Neuronal stem cell (in vitro differentiated cells): ENCODE results near the gene MTREX.

Source experiments
- DNase-seq: peaks from one replicate; pipeline ENCODE4 v3.0.0-alpha.2; 2013; ENCODE audit warnings: low spot score
- H2AFZ ChIP-seq: one replicate; pipeline ENCODE4 v1.6.1; 2013; ENCODE audit warnings: mild to moderate bottlenecking, low read length, inconsistent platforms
- H2AK5ac ChIP-seq: 2 replicates; pipeline ENCODE4 v1.6.1; 2013; ENCODE audit warnings: low read depth, mild to moderate bottlenecking, inconsistent platforms, low read length, moderate library complexity, mixed read lengths
- H2BK120ac ChIP-seq: 2 replicates; pipeline ENCODE4 v1.6.1; 2013; ENCODE audit warnings: low read depth, mild to moderate bottlenecking, inconsistent platforms, low read length, moderate library complexity, mixed read lengths
- H2BK12ac ChIP-seq: one replicate; pipeline ENCODE4 v1.6.1; 2013; ENCODE audit warnings: low read length, inconsistent platforms
- H2BK15ac ChIP-seq: 2 replicates; pipeline ENCODE4 v1.6.1; 2013; ENCODE audit warnings: mild to moderate bottlenecking, low read length, inconsistent platforms, mixed read lengths
- H2BK5ac ChIP-seq: one replicate; pipeline ENCODE4 v1.6.1; 2013; ENCODE audit warnings: inconsistent platforms, mild to moderate bottlenecking, low read length, moderate library complexity
- H3K14ac ChIP-seq: one replicate; pipeline ENCODE4 v1.6.1; 2013; ENCODE audit warnings: low read length, inconsistent platforms
- H3K18ac ChIP-seq: 2 replicates; pipeline ENCODE4 v1.6.1; 2013; ENCODE audit warnings: low read length, inconsistent platforms
- H3K23ac ChIP-seq: 2 replicates; pipeline ENCODE4 v1.6.1; 2013; ENCODE audit warnings: low read depth, mild to moderate bottlenecking, mixed read lengths, low read length, inconsistent platforms; ENCODE audit not compliant: poor library complexity
- H3K27ac ChIP-seq: replicated peaks from 3 replicates; pipeline ENCODE4 v1.5.1; 2013; ENCODE audit warnings: low read length, inconsistent platforms
- H3K27me3 ChIP-seq, 3 experiments: 2 replicates each; pipeline ENCODE4 v1.6.1; 2013; ENCODE audit warnings: low read length in 3 of 3, mild to moderate bottlenecking in 2 of 3, inconsistent platforms in 1 of 3, low read depth in 1 of 3, mixed read lengths in 1 of 3, moderate library complexity in 1 of 3; ENCODE audit not compliant: control insufficient read depth in 3 of 3, insufficient read depth in 3 of 3
- H3K36me3 ChIP-seq, 2 donors: replicated peaks in 1 of 2; 2 replicates each; pipeline ENCODE4 v1.6.1; 2013; ENCODE audit warnings: low read length in 2 of 2; ENCODE audit not compliant: control insufficient read depth in 2 of 2, insufficient read depth in 2 of 2
- H3K4ac ChIP-seq: 2 replicates; pipeline ENCODE4 v1.6.1; 2013; ENCODE audit warnings: inconsistent platforms, mild to moderate bottlenecking, low read length, moderate library complexity
- H3K4me1 ChIP-seq, 2 donors: 1 replicate in 1 of 2; 2 replicates in 1 of 2; pipeline ENCODE4 v1.6.1; 2013; ENCODE audit warnings: low read length in 2 of 2, low read depth in 1 of 2; ENCODE audit not compliant: control insufficient read depth in 2 of 2, insufficient read depth in 1 of 2
- H3K4me2 ChIP-seq: one replicate; pipeline ENCODE4 v1.6.1; 2013; ENCODE audit warnings: mild to moderate bottlenecking, low read length, inconsistent platforms; ENCODE audit not compliant: insufficient read depth, poor library complexity, severe bottlenecking
- H3K4me3 ChIP-seq, 2 donors: 2 replicates each; pipeline ENCODE4 v1.5.1; 2013; ENCODE audit warnings: low read length in 2 of 2, mild to moderate bottlenecking in 2 of 2, inconsistent platforms in 1 of 2, moderate library complexity in 1 of 2
- H3K79me1 ChIP-seq: one replicate; pipeline ENCODE4 v1.6.1; 2013; ENCODE audit warnings: low read depth, mild to moderate bottlenecking, inconsistent platforms, low read length, moderate library complexity
- H3K9ac ChIP-seq: one replicate; pipeline ENCODE4 v1.6.1; 2013; ENCODE audit warnings: mild to moderate bottlenecking, low read depth, low read length, inconsistent platforms; ENCODE audit not compliant: poor library complexity
- H3K9me3 ChIP-seq, 2 donors: replicated peaks in 1 of 2; 2 replicates each; pipeline versions ENCODE3 to v1.6.1; 2013; ENCODE audit warnings: low read length in 2 of 2, mild to moderate bottlenecking in 2 of 2, inconsistent platforms in 1 of 2, low read depth in 1 of 2, mixed read lengths in 1 of 2, moderate library complexity in 1 of 2; ENCODE audit not compliant: control insufficient read depth in 2 of 2, insufficient read depth in 1 of 2
- H4K8ac ChIP-seq: one replicate; pipeline ENCODE4 v1.6.1; 2013; ENCODE audit warnings: low read depth, mild to moderate bottlenecking, inconsistent platforms, low read length, moderate library complexity
- H4K91ac ChIP-seq: one replicate; pipeline ENCODE4 v1.6.1; 2013; ENCODE audit warnings: low read length, low read depth, mild to moderate bottlenecking, inconsistent platforms; ENCODE audit not compliant: poor library complexity
- WGBS, 2 donors: extraction: QIAGEN DNeasy Blood & Tissue Kit; methylation state at CpG; one replicate each; pipeline ENCODE4 v1.1.7; 2013; ENCODE audit warnings: missing lambda C conversion rate in 2 of 2, mixed read lengths in 1 of 2; ENCODE audit not compliant: insufficient read length in 2 of 2, insufficient replicate concordance in 1 of 2; ENCODE audit errors: extremely low coverage in 2 of 2; 5-methylcytosine and 5-hydroxymethylcytosine counted together

Gene MTREX

GRCh38 chr5:55409775-55410174 is 102.0 kb downstream of the MTREX start:
- no peaks in the 10 kb centered on the region for H3K27me3 ChIP-seq

GRCh38 chr5:55410845-55411244 is 103.1 kb downstream of the MTREX start:
- no peak for DNase-seq
- Histone ChIP-seq H3K4me3 (no peak overlapping the region), H3K9ac (no peak overlapping the region), H3K9me3 (no peaks in the 10 kb centered on the region), H3K27ac (no peak overlapping the region), H2BK120ac (no peak overlapping the region), H3K18ac (no peak overlapping the region), H2AFZ (no peak overlapping the region), H2BK12ac (no peak overlapping the region), H4K91ac (no peak overlapping the region), H3K36me3 (peaks cover 7 to 97% of the 10 kb centered on the region in 2 donors), H3K23ac (no peak overlapping the region), H3K4me2 (no peak overlapping the region), H2AK5ac (no peak overlapping the region), H3K4ac (no peak overlapping the region), H3K27me3 (no peaks in the 10 kb centered on the region), H2BK15ac (no peak overlapping the region), H2BK5ac (no peak overlapping the region), H3K79me1 (no peaks in the 10 kb centered on the region), H4K8ac (no peak overlapping the region), H3K14ac (no peak overlapping the region), H3K4me1 (no peaks in the 10 kb centered on the region)
- no CpG with 5 or more reads among the region's 3 CpGs for WGBS, 2 donors

More at GRCh38 chr5:55409775-55410174, 102.0 kb downstream of the MTREX start:
- Histone ChIP-seq H3K4ac (no peak overlapping the region), H2BK15ac (no peak overlapping the region), H4K91ac (no peak overlapping the region), H2BK5ac (no peak overlapping the region), H3K4me1 (no peaks in the 10 kb centered on the region), H3K9ac (no peak overlapping the region), H3K9me3 (no peaks in the 10 kb centered on the region), H2AK5ac (no peak overlapping the region), H3K23ac (no peak overlapping the region), H2AFZ (no peak overlapping the region), H3K36me3 (peaks cover 6 to 97% of the 10 kb centered on the region in 2 donors), H3K79me1 (no peaks in the 10 kb centered on the region), H3K4me2 (no peak overlapping the region), H2BK120ac (no peak overlapping the region), H3K4me3 (no peak overlapping the region), H2BK12ac (no peak overlapping the region), H3K18ac (no peak overlapping the region), H4K8ac (no peak overlapping the region), H3K14ac (no peak overlapping the region), H3K27ac (no peak overlapping the region)
- DNase-seq: no peak
- WGBS, 2 donors: no CpG with 5 or more reads among the region's 1 CpG

GRCh38 chr5:55411876-55412275 is 104.1 kb downstream of the MTREX start:
- no peak for DNase-seq

DNA sequence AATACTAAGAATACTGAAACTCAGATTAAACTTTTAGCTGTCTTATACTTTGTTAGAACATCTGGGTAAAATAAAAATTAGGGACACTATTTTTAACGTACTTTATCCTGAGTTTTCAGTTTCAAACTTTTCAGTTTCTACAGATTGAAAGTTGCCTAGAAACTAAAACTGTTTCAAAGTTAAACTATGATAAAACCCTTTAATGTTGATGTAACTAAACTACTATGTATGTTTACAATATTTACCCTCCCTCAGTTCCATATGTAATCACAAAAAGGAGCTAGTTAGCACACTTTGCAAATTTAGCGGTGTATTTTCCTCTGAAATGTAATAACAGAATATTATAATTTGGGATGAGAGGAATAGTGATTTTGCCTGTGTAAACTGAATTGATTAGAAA is 105.9 kb downstream of the MTREX start:
- no peaks in the 10 kb centered on the region for H3K79me1 ChIP-seq
- no peak overlapping the region for H2BK12ac ChIP-seq
- no CpG with 5 or more reads among the region's 2 CpGs for WGBS, 2 donors

More at GRCh38 chr5:55411876-55412275, 104.1 kb downstream of the MTREX start:
- Histone ChIP-seq H3K14ac (no peak overlapping the region), H3K27ac (no peak overlapping the region), H4K8ac (no peak overlapping the region), H3K36me3 (peaks cover 6 to 97% of the 10 kb centered on the region in 2 donors), H3K4me3 (no peak overlapping the region), H2AK5ac (no peak overlapping the region), H2BK120ac (no peak overlapping the region), H2BK12ac (no peak overlapping the region), H3K27me3 (no peaks in the 10 kb centered on the region), H4K91ac (no peak overlapping the region), H3K4ac (no peak overlapping the region), H3K23ac (no peak overlapping the region), H2BK15ac (no peak overlapping the region), H2BK5ac (no peak overlapping the region), H3K79me1 (no peaks in the 10 kb centered on the region), H3K18ac (no peak overlapping the region), H3K9me3 (no peaks in the 10 kb centered on the region), H3K4me2 (no peak overlapping the region), H2AFZ (no peak overlapping the region), H3K9ac (no peak overlapping the region), H3K4me1 (no peaks in the 10 kb centered on the region)
- no CpG with 5 or more reads among the region's 1 CpG for WGBS, 2 donors

More for the DNA sequence above, 105.9 kb downstream of the MTREX start:
- H3K9ac ChIP-seq: no peak overlapping the region
- no peak for DNase-seq
- no peak overlapping the region for H2BK5ac ChIP-seq
- no peak overlapping the region for H3K4me3 ChIP-seq
- H2BK15ac ChIP-seq: no peak overlapping the region
- H3K9me3 ChIP-seq: no peaks in the 10 kb centered on the region
- no peak overlapping the region for H4K91ac ChIP-seq
- no peaks in the 10 kb centered on the region for H3K4me1 ChIP-seq
- no peak overlapping the region for H3K4me2 ChIP-seq
- H2AK5ac ChIP-seq: no peak overlapping the region
- H3K27me3 ChIP-seq: no peaks in the 10 kb centered on the region
- H2AFZ ChIP-seq: no peak overlapping the region
- H3K27ac ChIP-seq: no peak overlapping the region
- H3K4ac ChIP-seq: no peak overlapping the region
- no peak overlapping the region for H4K8ac ChIP-seq
- H3K23ac ChIP-seq: no peak overlapping the region
- H3K36me3 ChIP-seq: peaks cover 3 to 94% of the 10 kb centered on the region in 2 donors
- no peak overlapping the region for H3K14ac ChIP-seq
- H2BK120ac ChIP-seq: no peak overlapping the region
- no peak overlapping the region for H3K18ac ChIP-seq
